HG03097 (cell line): Measurements from ENCODE around the gene ESM1.

Experiments
- ATAC-seq: cut with Tn5 transposase; IDR thresholded peaks from one replicate; pipeline ENCODE4 v1.9.1; 2021; ENCODE audit not compliant: unreplicated experiment, low FRiP score

The ESM1 gene

GRCh38 chr5:54988218-54988617 lies 2.8 kb upstream of the ESM1 start:
- no peak for ATAC-seq

DNA sequence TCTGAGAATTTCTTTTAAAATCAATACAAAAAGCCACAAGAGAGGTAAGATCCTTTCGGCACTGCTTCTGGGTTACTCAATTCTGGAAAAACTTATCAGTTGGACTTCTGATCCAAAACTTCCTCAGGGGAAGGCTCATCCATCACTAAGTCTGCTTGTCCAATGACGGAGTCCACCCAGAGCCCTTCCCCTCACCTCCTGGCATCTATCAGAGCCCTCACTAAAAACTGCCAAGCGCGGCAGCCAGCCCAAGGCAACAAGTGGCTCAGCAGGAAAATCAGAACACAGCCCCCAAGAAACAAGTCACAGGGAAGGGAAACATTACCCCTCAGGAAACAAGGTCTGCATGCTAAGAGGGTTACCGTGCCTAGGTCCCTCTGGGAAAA lies 869 bp upstream of the ESM1 start:
- ATAC-seq: no peak

GRCh38 chr5:54981928-54982327 lies 3.5 kb downstream of the ESM1 start:
- no peak for ATAC-seq

GRCh38 chr5:54975701-54976100 lies 9.7 kb downstream of the ESM1 start:
- ATAC-seq: no peak

GRCh38 chr5:54969856-54970828 lies 15.3 kb downstream of the ESM1 start:
- no peak for ATAC-seq

DNA sequence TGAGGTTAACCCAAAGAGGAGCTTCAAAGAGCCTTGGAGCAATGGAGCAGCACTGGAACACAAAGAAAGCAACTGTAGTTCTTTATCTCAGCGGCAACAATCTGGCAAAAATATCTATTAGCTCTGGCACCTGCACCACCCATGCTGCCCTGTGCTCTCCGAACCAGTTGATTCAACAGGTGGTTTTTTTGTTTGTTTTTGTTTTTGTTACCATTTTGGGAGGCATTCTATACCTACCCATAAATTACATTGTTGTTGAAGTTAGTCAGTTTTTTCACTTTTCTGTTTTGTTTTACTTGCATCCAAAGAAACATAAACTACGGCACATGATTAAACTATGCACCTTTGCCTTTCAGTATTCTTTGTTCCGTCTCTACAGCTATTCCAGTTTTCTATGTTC lies 16.2 kb downstream of the ESM1 start:
- no peak for ATAC-seq

DNA sequence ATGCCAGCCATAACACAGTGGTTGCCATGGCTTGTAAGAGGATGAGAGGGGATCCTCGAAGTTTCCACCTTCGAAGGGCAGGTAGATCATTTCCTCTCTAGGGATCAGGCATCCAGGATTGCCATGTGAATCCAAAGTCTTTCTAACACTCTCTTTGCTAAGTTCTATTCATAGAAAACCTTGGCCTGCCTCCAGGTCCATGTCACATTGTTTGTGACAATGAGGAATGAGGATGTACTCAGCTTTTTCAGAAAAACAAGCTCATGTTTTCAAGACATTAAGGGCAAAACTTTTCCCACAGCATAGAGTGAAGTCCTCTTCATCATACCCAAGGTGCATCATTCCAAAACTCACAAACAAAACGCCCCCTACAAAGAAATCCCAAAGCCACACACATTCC lies 19.6 kb downstream of the ESM1 start:
- ATAC-seq: no peak

GRCh38 chr5:54964405-54964804 lies 21.0 kb downstream of the ESM1 start:
- no peak for ATAC-seq

DNA sequence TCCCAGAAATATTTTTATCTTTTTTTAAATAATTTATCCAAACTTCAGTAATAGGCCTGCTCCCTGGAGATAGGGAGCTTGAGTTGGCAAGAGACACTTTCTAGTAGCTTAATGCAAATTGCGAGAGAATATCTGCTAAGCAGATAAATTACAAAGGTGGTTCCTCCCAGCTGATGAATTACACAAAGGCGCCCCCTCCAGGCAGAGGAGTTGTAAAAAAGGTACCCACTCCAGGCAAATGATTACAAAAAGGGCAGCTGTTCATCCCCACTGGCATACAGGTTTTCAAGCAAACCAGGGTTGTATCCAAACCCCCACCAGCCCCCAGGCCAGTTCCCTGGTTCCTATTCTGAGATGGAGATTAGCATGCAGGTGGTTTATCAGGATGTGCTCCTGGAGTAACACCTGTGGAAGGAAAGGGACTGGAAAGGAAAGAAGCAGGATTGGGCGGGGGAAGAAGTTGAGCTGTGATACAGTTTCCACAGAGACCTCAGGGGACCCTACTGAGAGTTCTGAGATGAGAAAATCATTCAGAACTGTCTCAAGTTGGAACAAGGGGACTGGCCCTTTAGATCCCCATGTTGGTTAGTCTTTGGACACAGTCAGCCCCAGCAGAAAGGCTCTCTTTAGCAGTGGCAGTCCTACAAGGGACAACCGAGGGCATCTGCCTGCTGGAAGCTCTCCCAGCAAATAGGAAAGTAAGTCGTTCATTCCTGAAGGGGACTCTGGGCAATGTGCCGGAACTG lies 25.5 kb downstream of the ESM1 start:
- ATAC-seq: no peak

DNA sequence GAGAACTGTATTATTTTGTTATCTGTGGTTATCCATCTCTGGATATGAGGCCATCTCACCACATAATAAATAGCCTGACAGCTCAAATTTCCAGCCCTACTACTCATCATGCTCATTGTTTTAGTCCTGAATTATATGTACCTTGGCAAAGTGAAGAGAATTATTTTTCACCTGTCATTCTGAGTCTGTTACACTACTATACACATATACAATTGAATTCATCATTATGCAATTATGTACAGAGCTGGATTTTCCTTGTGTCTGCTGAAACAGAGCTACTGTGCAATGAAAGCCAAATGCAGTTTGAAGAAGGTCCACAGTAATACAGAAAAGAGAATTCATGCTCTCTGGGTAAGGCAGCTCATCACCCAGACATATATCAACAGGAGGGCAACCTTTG lies 28.5 kb downstream of the ESM1 start:
- no peak for ATAC-seq

- ATAC-seq: no peak
These were observed 38.2 kb downstream of the ESM1 start for GRCh38 chr5:54947187-54947586.

GRCh38 chr5:54946306-54946819 lies 39.0 kb downstream of the ESM1 start:
- ATAC-seq: no peak

GRCh38 chr5:54944364-54944763 lies 41.0 kb downstream of the ESM1 start:
- no peak for ATAC-seq

- no peak for ATAC-seq
These were observed 43.2 kb downstream of the ESM1 start for GRCh38 chr5:54942064-54942778.

- ATAC-seq: no peak
These were observed 49.2 kb downstream of the ESM1 start for GRCh38 chr5:54936201-54936600.

DNA sequence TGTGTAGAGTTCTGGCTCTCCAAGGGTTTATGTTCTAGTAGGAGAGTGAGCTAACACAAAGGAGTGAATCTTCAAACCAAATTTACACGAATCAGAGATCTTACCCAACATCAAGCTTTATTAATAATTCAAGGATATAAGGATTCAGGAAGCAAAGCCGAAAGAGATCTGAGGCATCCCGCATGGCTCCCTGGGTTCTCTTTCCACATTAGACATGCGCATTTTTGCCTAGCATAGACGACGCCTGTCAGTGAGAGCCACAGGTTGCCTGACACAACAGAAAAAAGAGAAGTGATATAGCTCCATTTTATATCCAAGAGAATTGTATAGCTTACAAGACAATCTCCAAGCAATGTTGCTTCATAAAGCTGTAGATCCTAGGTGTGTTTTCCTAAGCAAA lies 52.6 kb downstream of the ESM1 start:
- no peak for ATAC-seq

DNA sequence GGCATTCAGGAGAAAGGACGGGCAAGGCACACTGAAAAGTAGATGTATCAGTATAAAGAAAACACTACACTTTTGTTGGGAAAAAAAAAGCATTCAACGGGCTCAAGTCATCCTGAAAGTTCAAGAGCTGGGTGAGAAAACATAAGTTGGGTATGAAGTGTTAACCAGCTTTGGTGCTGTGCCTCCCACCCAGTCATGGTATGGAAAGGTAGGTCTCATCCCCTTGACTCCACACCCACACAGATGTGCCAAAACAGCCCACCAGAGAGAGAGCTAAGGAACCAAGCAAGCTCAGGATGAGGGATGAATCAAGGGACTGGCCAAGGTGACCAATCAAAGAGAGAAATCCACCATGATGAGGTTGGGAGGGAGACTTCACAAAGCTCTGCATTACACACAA lies 54.7 kb downstream of the ESM1 start:
- ATAC-seq: no peak
